ENCODE measurements around the gene OSBPL9. TPM values are rescaled to one million over a fixed set of nuclear protein-coding genes. Genes with fewer than 3 reads are reported as not detected.

The OSBPL9 gene
- total RNA-seq (ENCODE audit: low replicate concordance): 112 and 149 TPM in 2 replicates

GRCh38 chr1:51616903-51617708 is at the start of gene OSBPL9:
Gene OSBPL9, plus strand, starts transcription at chr1:51617092. Its CDS starts 19 bp downstream, at chr1:51617111.
- Histone ChIP-seq H3K4me1 (peaks cover 8% of the 10 kb centered on the region), H3F3A (ENCODE audit: low read depth) (no peaks in the 10 kb centered on the region), H4K20me1 (ENCODE audit: low read depth) (no peaks in the 10 kb centered on the region), H3K4me3 (peak within 1 kb of the TSS; percentile 72), H2AFZ (replicated peaks) (peak within 1 kb of the TSS; percentile 97), H3K4me2 (peak within 1 kb of the TSS; percentile 85), H3K9ac (peak within 1 kb of the TSS; percentile 77), H3K9me3 (ENCODE audit: low read depth) (no peaks in the 10 kb centered on the region), H3K27me3 (no peaks in the 10 kb centered on the region), H3K27ac (peak within 1 kb of the TSS; percentile 72), H3K79me2 (ENCODE audit: low read depth) (peaks cover 43% of the 10 kb centered on the region), H3K36me3 (no peaks in the 10 kb centered on the region)
- Mint-ChIP-seq H3K9me3 (no peaks in the 10 kb centered on the region), H3K4me1 (peaks cover 8% of the 10 kb centered on the region), H3K27ac (peak within 1 kb of the TSS; percentile 95), H3K27me3 (ENCODE audit: insufficient read depth, low read depth) (no peaks in the 10 kb centered on the region), H3K4me3 (peak within 1 kb of the TSS; percentile 99), H3K36me3 (no peaks in the 10 kb centered on the region)
- DNase-seq (ENCODE audit: low spot score): peak; percentile 97
- TF ChIP-seq, protein P1, sequence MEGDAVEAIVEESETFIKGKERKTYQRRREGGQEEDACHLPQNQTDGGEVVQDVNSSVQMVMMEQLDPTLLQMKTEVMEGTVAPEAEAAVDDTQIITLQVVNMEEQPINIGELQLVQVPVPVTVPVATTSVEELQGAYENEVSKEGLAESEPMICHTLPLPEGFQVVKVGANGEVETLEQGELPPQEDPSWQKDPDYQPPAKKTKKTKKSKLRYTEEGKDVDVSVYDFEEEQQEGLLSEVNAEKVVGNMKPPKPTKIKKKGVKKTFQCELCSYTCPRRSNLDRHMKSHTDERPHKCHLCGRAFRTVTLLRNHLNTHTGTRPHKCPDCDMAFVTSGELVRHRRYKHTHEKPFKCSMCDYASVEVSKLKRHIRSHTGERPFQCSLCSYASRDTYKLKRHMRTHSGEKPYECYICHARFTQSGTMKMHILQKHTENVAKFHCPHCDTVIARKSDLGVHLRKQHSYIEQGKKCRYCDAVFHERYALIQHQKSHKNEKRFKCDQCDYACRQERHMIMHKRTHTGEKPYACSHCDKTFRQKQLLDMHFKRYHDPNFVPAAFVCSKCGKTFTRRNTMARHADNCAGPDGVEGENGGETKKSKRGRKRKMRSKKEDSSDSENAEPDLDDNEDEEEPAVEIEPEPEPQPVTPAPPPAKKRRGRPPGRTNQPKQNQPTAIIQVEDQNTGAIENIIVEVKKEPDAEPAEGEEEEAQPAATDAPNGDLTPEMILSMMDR (IDR thresholded peaks at IDR 0.05): no peak

- TF ChIP-seq, protein P1 (IDR thresholded peaks at IDR 0.05): no peak
- no peak for TF ChIP-seq EZH2 (IDR thresholded peaks at IDR 0.05)
- TF ChIP-seq EZH2phosphoT487 (IDR thresholded peaks at IDR 0.05): no peak
- Histone ChIP-seq H3K27ac (no peak overlapping the region), H3K4me3 (no peak overlapping the region), H3K79me2 (ENCODE audit: low read depth) (no peaks in the 10 kb centered on the region), H3K36me3 (no peaks in the 10 kb centered on the region), H3K4me2 (no peak overlapping the region), H3F3A (ENCODE audit: low read depth) (no peaks in the 10 kb centered on the region), H2AFZ (replicated peaks) (no peak overlapping the region), H3K9ac (no peak overlapping the region), H3K9me3 (ENCODE audit: low read depth) (no peaks in the 10 kb centered on the region), H3K27me3 (no peaks in the 10 kb centered on the region), H3K4me1 (peaks cover 6% of the 10 kb centered on the region), H4K20me1 (ENCODE audit: low read depth) (no peaks in the 10 kb centered on the region)
- H3K9me3 Mint-ChIP-seq: no peaks in the 10 kb centered on the region
- H3K4me3 Mint-ChIP-seq: no peak overlapping the region
- no peaks in the 10 kb centered on the region for H3K36me3 Mint-ChIP-seq
- H3K27ac Mint-ChIP-seq: no peak overlapping the region
- no peak for DNase-seq (ENCODE audit: low spot score)
- H3K27me3 Mint-ChIP-seq (ENCODE audit: insufficient read depth, low read depth): peaks cover 6% of the 10 kb centered on the region
- H3K4me1 Mint-ChIP-seq: peaks cover 20% of the 10 kb centered on the region
Observed at GRCh38 chr1:51567653-51568052, 49.2 kb upstream of the OSBPL9 start.

DNA sequence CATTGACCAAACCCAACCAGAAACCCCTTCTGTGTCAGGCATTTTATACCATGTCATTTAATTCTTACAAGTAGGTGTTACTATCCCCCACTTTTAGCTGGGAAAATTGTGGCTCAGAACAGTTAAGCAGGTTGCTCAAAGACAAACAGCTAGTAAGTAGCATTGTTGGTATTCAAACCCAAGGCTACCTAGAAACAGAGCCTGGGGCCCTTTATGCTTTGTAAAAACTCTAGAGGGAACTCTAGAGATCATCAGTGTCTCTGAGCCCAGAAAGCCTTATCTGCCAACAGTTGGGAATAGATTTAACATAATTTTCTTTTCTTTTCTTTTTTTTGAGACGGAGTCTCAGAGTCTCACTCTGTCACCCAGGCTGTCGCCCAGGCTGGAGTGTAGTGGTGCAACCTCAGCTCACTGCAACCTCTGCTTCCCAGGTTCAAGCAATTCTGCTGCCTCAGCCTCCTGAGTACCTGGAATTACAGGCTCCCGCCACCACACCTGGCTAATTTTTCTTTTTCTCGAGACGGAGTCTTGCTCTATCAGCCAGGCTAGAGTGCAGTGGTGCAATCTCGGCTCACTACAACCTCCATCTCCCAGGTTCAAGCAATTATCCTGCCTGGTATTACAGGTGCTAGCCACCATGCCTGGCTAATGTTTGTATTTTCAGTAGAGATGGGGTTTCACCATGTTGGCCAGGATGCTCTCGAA is 48.5 kb upstream of the OSBPL9 start:
- Histone ChIP-seq H3K79me2 (ENCODE audit: low read depth) (no peaks in the 10 kb centered on the region), H3F3A (ENCODE audit: low read depth) (no peaks in the 10 kb centered on the region), H3K27me3 (no peaks in the 10 kb centered on the region), H3K9me3 (ENCODE audit: low read depth) (no peaks in the 10 kb centered on the region), H3K27ac (no peak overlapping the region), H3K4me2 (no peak overlapping the region), H3K4me1 (peaks cover 6% of the 10 kb centered on the region), H4K20me1 (ENCODE audit: low read depth) (no peaks in the 10 kb centered on the region), H3K4me3 (no peak overlapping the region), H3K9ac (no peak overlapping the region), H2AFZ (replicated peaks) (no peak overlapping the region), H3K36me3 (no peaks in the 10 kb centered on the region)
- peaks cover 6% of the 10 kb centered on the region for H3K27me3 Mint-ChIP-seq (ENCODE audit: insufficient read depth, low read depth)
- H3K4me3 Mint-ChIP-seq: no peak overlapping the region
- H3K27ac Mint-ChIP-seq: no peak overlapping the region
- no peak for TF ChIP-seq EZH2phosphoT487 (IDR thresholded peaks at IDR 0.05)
- TF ChIP-seq EZH2 (IDR thresholded peaks at IDR 0.05): no peak
- TF ChIP-seq, protein P1 (IDR thresholded peaks at IDR 0.05): no peak
- no peaks in the 10 kb centered on the region for H3K9me3 Mint-ChIP-seq
- H3K36me3 Mint-ChIP-seq: no peaks in the 10 kb centered on the region
- no peak for DNase-seq (ENCODE audit: low spot score)
- H3K4me1 Mint-ChIP-seq: peaks cover 20% of the 10 kb centered on the region
